Activated CD8-positive, alpha-beta memory T cell treated with anti-CD3 and anti-CD28 coated beads, Interleukin-2, amount 10 ng/mL, durations not matched to agents 7 days and 5 days (primary cell): Measurements from ENCODE around the gene ZNF367. TPM values are rescaled to one million over a fixed set of nuclear protein-coding genes. Genes with fewer than 3 reads are reported as not detected.

Source experiments
- total RNA-seq, 2 experiments: library from RNA; stranded (reverse); gene quantifications; one replicate each; pipeline ENCODE4 v1.2.3, GENCODE V29; 2021

The ZNF367 gene
- total RNA-seq, 2 experiments from 2014 or later: 31.2 to 36.3 TPM

Other genes starting within 250 kb of the ZNF367 start
- gene HSD17B3, start 116.2 kb downstream of the ZNF367 start, total RNA-seq: under 1 TPM in 1 of 2 experiments, not detected in 1; 0.21 TPM
- gene SLC35D2, start 34.7 kb downstream of the ZNF367 start, total RNA-seq: 1 to 10 TPM; 5.3 to 6.7 TPM
- 10 to 100 TPM in 1 of 2 experiments, 1 to 10 TPM in 1; 7.7 to 11.6 TPM for gene HABP4, start 31.8 kb upstream of the ZNF367 start, total RNA-seq
- 1 to 10 TPM; 1.1 to 4.8 TPM for gene CDC14B, start 201.5 kb upstream of the ZNF367 start, total RNA-seq
- gene PRXL2C, start 236.9 kb upstream of the ZNF367 start, total RNA-seq: 10 to 100 TPM in 1 of 2 experiments, 1 to 10 TPM in 1; 7.0 to 10.0 TPM